Islet of Langerhans (tissue), 1 donor: ENCODE measurements around the gene SARS1.
"Not testable (repeated sequence)": the region's sequence is repeated elsewhere in the genome, so short reads cannot be mapped to it uniquely, and the experiment has no call there.

Source experiments
- FAIRE-seq: peaks from one replicate; lab custom pipeline; 2011; peaks lifted over from hg19 to GRCh38; lab: Jason Lieb, UNC

Gene SARS1

GRCh38 chr1:109277434-109278204 lies 63.9 kb downstream of the SARS1 start:
- no peak for FAIRE-seq

- no peak for FAIRE-seq
Observed at GRCh38 chr1:109279615-109280278, 66.0 kb downstream of the SARS1 start.

- no peak for FAIRE-seq
Observed at GRCh38 chr1:109280862-109281261, 67.1 kb downstream of the SARS1 start.

GRCh38 chr1:109281680-109282496 lies 68.2 kb downstream of the SARS1 start:
- no peak for FAIRE-seq

- no peak for FAIRE-seq
Observed at GRCh38 chr1:109282497-109282951, 68.8 kb downstream of the SARS1 start.

GRCh38 chr1:109282952-109283747 lies 69.4 kb downstream of the SARS1 start, which contains the start of gene PSRC1:
Gene PSRC1 (minus strand): TSS chr1:109283145.
- no peak for FAIRE-seq

GRCh38 chr1:109283748-109284600 lies 70.3 kb downstream of the SARS1 start:
- no peak for FAIRE-seq

- FAIRE-seq: not testable (repeated sequence)
Observed at GRCh38 chr1:109286762-109287161, 73.0 kb downstream of the SARS1 start.
